Gastrocnemius medialis (tissue), 4 donors: ENCODE data around the gene CBL.

Source experiments
- POLR2A ChIP-seq, 2 donors: fragments of 450-650 bp; IDR thresholded peaks; one replicate each; pipeline ENCODE4 v1.6.1; 2017; ENCODE audit warnings: antibody characterized with exemption in 2 of 2, mild to moderate bottlenecking in 2 of 2, moderate library complexity in 2 of 2
- TF ChIP-seq, protein P1 (sequence below), 5 experiments: fragments of 450-650 bp in 3 of 5; fragments of 200-600 bp in 2 of 5; sonication (generic) in 2 of 5; IDR thresholded peaks in 4 of 5; conservative IDR thresholded peaks in 1 of 5; 1 replicate in 4 of 5; 2 replicates in 1 of 5; pipeline ENCODE4 v1.5.1; 2016 to 2019; ENCODE audit warnings: antibody characterized with exemption in 5 of 5, mild to moderate bottlenecking in 3 of 5, moderate library complexity in 3 of 5

DNA sequence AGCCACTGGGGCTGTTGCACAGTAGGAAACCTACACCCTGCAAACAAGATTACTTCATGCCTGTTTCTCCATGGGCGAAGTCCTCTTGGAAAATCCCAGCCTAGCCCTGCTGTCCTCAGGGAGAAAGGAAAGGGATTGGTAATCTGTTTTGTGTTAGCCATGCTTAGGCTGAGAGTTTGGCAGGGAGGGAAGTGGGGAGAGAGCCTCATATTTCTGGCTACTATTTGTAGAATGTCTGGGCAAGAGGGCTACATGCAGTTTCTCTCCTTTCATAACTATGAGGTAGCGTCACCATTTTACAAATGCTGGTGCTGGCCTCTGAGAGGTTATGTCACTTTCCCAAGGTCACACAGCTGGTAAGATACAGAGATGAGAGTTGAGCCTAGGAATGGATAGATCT lies 141.1 kb downstream of the CBL start:
- TF ChIP-seq, protein P1, sequence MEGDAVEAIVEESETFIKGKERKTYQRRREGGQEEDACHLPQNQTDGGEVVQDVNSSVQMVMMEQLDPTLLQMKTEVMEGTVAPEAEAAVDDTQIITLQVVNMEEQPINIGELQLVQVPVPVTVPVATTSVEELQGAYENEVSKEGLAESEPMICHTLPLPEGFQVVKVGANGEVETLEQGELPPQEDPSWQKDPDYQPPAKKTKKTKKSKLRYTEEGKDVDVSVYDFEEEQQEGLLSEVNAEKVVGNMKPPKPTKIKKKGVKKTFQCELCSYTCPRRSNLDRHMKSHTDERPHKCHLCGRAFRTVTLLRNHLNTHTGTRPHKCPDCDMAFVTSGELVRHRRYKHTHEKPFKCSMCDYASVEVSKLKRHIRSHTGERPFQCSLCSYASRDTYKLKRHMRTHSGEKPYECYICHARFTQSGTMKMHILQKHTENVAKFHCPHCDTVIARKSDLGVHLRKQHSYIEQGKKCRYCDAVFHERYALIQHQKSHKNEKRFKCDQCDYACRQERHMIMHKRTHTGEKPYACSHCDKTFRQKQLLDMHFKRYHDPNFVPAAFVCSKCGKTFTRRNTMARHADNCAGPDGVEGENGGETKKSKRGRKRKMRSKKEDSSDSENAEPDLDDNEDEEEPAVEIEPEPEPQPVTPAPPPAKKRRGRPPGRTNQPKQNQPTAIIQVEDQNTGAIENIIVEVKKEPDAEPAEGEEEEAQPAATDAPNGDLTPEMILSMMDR (IDR thresholded peaks at IDR 0.05 in 4 of 5, conservative IDR thresholded peaks at IDR 0.05 in 1 of 5) = no peak
- no peak for TF ChIP-seq POLR2A (IDR thresholded peaks at IDR 0.05)
